GM18861 (cell line): ENCODE results near the gene HAUS2.
A peak's percentile ranks its signal among the peaks of the same experiment; 100 is the strongest.

Source experiments
- ATAC-seq: cut with Tn5 transposase; IDR thresholded peaks from one replicate; pipeline ENCODE4 v1.9.1; 2021; ENCODE audit not compliant: unreplicated experiment

HAUS2 gene

GRCh38 chr15:42605796-42606195 is 57.2 kb downstream of the HAUS2 start:
- no peak for ATAC-seq

GRCh38 chr15:42608110-42608531 is 59.5 kb downstream of the HAUS2 start:
- ATAC-seq, result peak; percentile 52

GRCh38 chr15:42608752-42609488 is 60.3 kb downstream of the HAUS2 start:
- ATAC-seq, result no peak

- ATAC-seq, result no peak
These were observed 62.9 kb downstream of the HAUS2 start for GRCh38 chr15:42611532-42611931.

- ATAC-seq, result no peak
These were observed 63.8 kb downstream of the HAUS2 start for GRCh38 chr15:42612367-42612912.

GRCh38 chr15:42616107-42616506 is 67.5 kb downstream of the HAUS2 start:
- ATAC-seq, result no peak
